Suprapubic skin (tissue), 4 donors: ENCODE results near the gene TMEM258. TPM values are rescaled to one million over a fixed set of nuclear protein-coding genes. Genes with fewer than 3 reads are reported as not detected.

ENCODE experiments used
- DNase-seq, 2 donors: peaks; one replicate each; pipeline ENCODE4 v3.0.0-alpha.2; 2019; ENCODE audit warnings: low spot score in 2 of 2
- H3K27ac ChIP-seq: fragments of 200-600 bp; sonication (generic); one replicate; pipeline ENCODE4 v1.5.1; 2019
- H3K27me3 ChIP-seq: fragments of 200-600 bp; sonication (generic); one replicate; pipeline ENCODE4 v1.5.1; 2019
- H3K36me3 ChIP-seq: fragments of 200-600 bp; sonication (generic); one replicate; pipeline ENCODE4 v1.5.1; 2019
- H3K4me1 ChIP-seq: fragments of 200-600 bp; sonication (generic); one replicate; pipeline ENCODE4 v1.5.1; 2019
- H3K4me3 ChIP-seq: fragments of 200-600 bp; sonication (generic); one replicate; pipeline ENCODE4 v1.5.1; 2019; ENCODE audit warnings: mild to moderate bottlenecking
- H3K9me3 ChIP-seq: fragments of 200-600 bp; sonication (generic); one replicate; pipeline ENCODE4 v1.5.1; 2019
- CTCF ChIP-seq, 2 donors: fragments of 200-600 bp in 1 of 2; fragments of 450-650 bp in 1 of 2; sonication (generic) in 1 of 2; IDR thresholded peaks; one replicate each; pipeline ENCODE4 v1.5.1; 2016 to 2019; ENCODE audit warnings: antibody characterized with exemption in 2 of 2, mild to moderate bottlenecking in 1 of 2, moderate library complexity in 1 of 2
- EP300 ChIP-seq: sonication (generic); formaldehyde crosslinking; IDR thresholded peaks from one replicate; pipeline ENCODE4 v1.6.1; 2017; ENCODE audit warnings: antibody characterized with exemption
- POLR2A ChIP-seq, 2 donors: fragments of 450-650 bp; IDR thresholded peaks; one replicate each; pipeline ENCODE4 v1.6.1; 2017; ENCODE audit warnings: antibody characterized with exemption in 2 of 2, mild to moderate bottlenecking in 2 of 2, moderate library complexity in 2 of 2
- POLR2AphosphoS5 ChIP-seq, 3 donors: sonication (generic); formaldehyde crosslinking; IDR thresholded peaks; one replicate each; pipeline ENCODE4 v1.6.1; 2017; ENCODE audit warnings: antibody characterized with exemption in 3 of 3
- WGBS: methylation state at CpG from one replicate; pipeline ENCODE4 v1.1.5; 2018; 5-methylcytosine and 5-hydroxymethylcytosine counted together
- total RNA-seq, 4 donors: library from RNA; depleted of rRNA; stranded (reverse); fragments of >200 nt; gene quantifications; one replicate each; pipeline ENCODE4 v1.1.0, GENCODE V29; 2016

The TMEM258 gene
- total RNA-seq, 4 donors from 2014 or later: 29.7 to 44.8 (median 35.9) TPM

GRCh38 chr11:61756452-61757212, 35.8 kb downstream of the TMEM258 start:
- no peak overlapping the region for H3K27ac ChIP-seq
- TF ChIP-seq POLR2A (IDR thresholded peaks at IDR 0.05): no peak
- TF ChIP-seq POLR2AphosphoS5 (IDR thresholded peaks at IDR 0.05): no peak
- no peak for TF ChIP-seq EP300
- TF ChIP-seq CTCF (IDR thresholded peaks at IDR 0.05): no peak
- 71% methylated on average over 9 of the region's 9 CpGs for WGBS

DNA sequence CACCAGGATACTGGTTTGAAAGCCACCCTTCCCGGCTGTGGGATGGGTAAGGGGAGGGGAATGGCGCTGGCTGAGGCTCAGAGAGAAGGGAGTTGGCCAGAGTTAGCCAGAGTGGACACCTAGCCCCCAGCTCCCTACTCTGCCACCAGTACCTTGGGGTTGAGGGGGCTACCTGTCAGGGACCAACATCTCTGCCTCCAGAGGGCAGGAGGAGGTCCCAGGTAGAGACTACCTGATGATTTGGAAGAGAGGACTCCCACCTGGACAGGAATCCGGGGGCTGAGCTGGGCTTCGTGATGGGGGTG, 36.3 kb downstream of the TMEM258 start:
- 72% methylated on average over 4 of the region's 4 CpGs for WGBS
- no peak overlapping the region for H3K27ac ChIP-seq
- H3K4me3 ChIP-seq: no peak overlapping the region
- DNase-seq: no peak
- peaks cover 17% of the 10 kb centered on the region for H3K27me3 ChIP-seq
- TF ChIP-seq POLR2A (IDR thresholded peaks at IDR 0.05) (no peak), EP300 (no peak), CTCF (IDR thresholded peaks at IDR 0.05) (no peak), POLR2AphosphoS5 (IDR thresholded peaks at IDR 0.05) (no peak)
- H3K4me1 ChIP-seq: peaks cover 13% of the 10 kb centered on the region
- H3K9me3 ChIP-seq: no peaks in the 10 kb centered on the region
- no peaks in the 10 kb centered on the region for H3K36me3 ChIP-seq

More at GRCh38 chr11:61756452-61757212, 35.8 kb downstream of the TMEM258 start:
- no peaks in the 10 kb centered on the region for H3K36me3 ChIP-seq
- no peak for DNase-seq
- no peak overlapping the region for H3K4me3 ChIP-seq
- peaks cover 13% of the 10 kb centered on the region for H3K4me1 ChIP-seq
- no peaks in the 10 kb centered on the region for H3K9me3 ChIP-seq
- peaks cover 22% of the 10 kb centered on the region for H3K27me3 ChIP-seq

DNA sequence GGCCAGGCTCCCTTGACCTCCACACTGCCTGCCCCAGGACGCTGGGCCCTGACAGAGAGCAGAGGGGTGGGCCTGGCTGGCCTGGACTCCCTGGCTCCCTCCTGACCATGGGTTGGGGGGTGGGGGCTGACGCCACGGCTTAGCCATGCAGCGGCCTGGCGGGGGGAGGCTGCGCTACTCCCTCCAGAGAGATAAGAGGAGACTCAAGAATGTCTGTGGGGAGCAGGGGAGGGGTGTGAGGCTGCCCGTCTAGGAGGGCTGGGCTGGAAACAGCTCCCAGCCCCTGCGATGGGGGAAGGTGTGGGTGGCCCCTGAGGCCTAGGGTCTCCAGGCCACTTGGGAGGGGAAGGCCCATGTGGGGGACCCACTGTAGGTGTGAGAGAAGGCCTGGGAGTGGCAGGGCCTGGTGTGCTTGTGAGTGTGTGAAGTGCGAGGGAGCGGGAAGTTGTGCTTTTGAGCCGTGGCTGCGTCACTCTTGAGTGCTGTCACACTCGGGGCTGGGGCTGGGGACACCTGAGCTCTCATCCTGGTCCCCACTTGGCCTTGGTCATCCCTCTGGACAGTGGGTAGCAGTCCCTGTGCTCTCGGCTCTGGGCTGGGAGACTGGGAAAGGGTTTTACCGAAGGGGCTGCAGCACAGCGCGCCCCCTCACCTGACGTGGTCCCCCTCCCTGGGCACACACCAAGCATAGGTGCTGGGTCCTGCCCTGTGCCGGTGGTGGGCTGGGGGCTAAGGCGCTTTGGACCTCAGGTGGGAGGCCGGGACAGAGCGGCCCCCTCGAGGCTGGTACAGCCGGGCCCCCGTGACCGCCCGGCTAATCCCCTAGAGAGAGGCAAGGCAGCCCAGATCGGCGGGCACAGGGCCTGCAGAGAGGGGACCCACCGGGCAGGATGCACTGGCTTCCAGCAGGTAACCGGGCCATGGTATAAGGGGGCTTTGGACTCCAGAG, 37.6 kb downstream of the TMEM258 start:
- H3K36me3 ChIP-seq: no peaks in the 10 kb centered on the region
- peaks cover 4% of the 10 kb centered on the region for H3K27me3 ChIP-seq
- H3K27ac ChIP-seq: no peak overlapping the region
- DNase-seq: no peak
- no peak overlapping the region for H3K4me3 ChIP-seq
- no peaks in the 10 kb centered on the region for H3K9me3 ChIP-seq
- peaks cover 13% of the 10 kb centered on the region for H3K4me1 ChIP-seq
- WGBS: 84% methylated on average over 16 of the region's 31 CpGs
- TF ChIP-seq POLR2A (IDR thresholded peaks at IDR 0.05) (no peak), CTCF (IDR thresholded peaks at IDR 0.05) (no peak), POLR2AphosphoS5 (IDR thresholded peaks at IDR 0.05) (no peak), EP300 (no peak)

- Histone ChIP-seq H3K4me3 (no peak overlapping the region), H3K9me3 (no peaks in the 10 kb centered on the region), H3K27ac (no peak overlapping the region), H3K36me3 (no peaks in the 10 kb centered on the region), H3K4me1 (peaks cover 13% of the 10 kb centered on the region), H3K27me3 (peaks cover 3% of the 10 kb centered on the region)
- TF ChIP-seq EP300: no peak
- WGBS: 90% methylated on average over 4 of the region's 5 CpGs
- no peak for DNase-seq
These were observed 38.7 kb downstream of the TMEM258 start for GRCh38 chr11:61753672-61754071.

DNA sequence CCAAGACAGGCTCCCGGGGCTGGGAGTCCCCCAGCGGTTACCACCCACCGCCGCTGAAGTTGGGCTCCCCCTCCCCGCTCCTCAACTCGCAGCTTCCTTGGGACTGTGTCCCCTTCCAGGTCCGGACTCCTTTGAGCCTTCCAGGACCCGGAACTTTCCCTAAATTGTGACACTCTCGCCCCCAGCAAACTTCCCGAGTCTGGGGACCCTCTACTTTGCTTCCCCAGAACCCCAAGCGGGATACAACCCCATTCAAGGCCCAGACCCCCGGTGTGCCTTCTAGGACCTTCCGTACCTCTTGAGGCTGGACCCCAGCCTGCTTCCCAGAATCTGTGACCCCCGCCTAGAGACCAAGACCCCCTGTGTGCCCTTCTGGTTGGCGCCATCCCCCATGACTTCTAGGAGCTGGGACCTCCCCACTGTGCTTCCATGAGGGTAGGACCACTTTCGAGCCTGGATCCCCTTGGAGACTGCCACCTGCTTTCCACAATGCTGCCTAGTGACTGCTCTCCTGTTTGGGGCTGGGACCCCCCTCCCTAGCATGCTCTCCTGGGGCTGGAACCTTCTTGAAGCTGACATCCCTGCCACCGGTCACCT, 39.4 kb downstream of the TMEM258 start:
- H3K9me3 ChIP-seq: no peaks in the 10 kb centered on the region
- DNase-seq: no peak
- H3K4me1 ChIP-seq: peaks cover 13% of the 10 kb centered on the region
- peaks cover 3% of the 10 kb centered on the region for H3K27me3 ChIP-seq
- H3K27ac ChIP-seq: no peak overlapping the region
- peak overlapping the region; percentile 47 for H3K4me3 ChIP-seq
- TF ChIP-seq POLR2A (IDR thresholded peaks at IDR 0.05) (no peak), EP300 (no peak), POLR2AphosphoS5 (IDR thresholded peaks at IDR 0.05) (no peak), CTCF (IDR thresholded peaks at IDR 0.05) (no peak)
- WGBS: 43% methylated on average over 17 of the region's 17 CpGs
- H3K36me3 ChIP-seq: no peaks in the 10 kb centered on the region
